ENCODE results near the gene OR10A3.

Gene OR10A3

GRCh38 chr11:7971846-7972245 is 30.3 kb upstream of the OR10A3 start:
- no peak for DNase-seq
- no peaks in the 10 kb centered on the region for H3K9me3 ChIP-seq (ENCODE audit: control insufficient read depth, low read length)
- no peaks in the 10 kb centered on the region for H3K27me3 ChIP-seq (replicated peaks; ENCODE audit: control insufficient read depth, insufficient read depth, low read length, poor library complexity, severe bottlenecking)
- no peaks in the 10 kb centered on the region for H3K36me3 ChIP-seq (ENCODE audit: control insufficient read depth, insufficient read depth, low read length)
- H3K27ac ChIP-seq (ENCODE audit: insufficient read depth, low read length, poor library complexity, severe bottlenecking) = no peak overlapping the region
- H3K4me1 ChIP-seq (ENCODE audit: control insufficient read depth, insufficient read depth, low read length, poor library complexity, severe bottlenecking) = no peaks in the 10 kb centered on the region
- H3K4me3 ChIP-seq (ENCODE audit: insufficient read depth, low read depth, low read length, poor library complexity, severe bottlenecking) = no peak overlapping the region

GRCh38 chr11:7969756-7970646 is 28.5 kb upstream of the OR10A3 start:
- Histone ChIP-seq H3K27ac (ENCODE audit: insufficient read depth, low read length, poor library complexity, severe bottlenecking) (no peak overlapping the region), H3K36me3 (ENCODE audit: control insufficient read depth, insufficient read depth, low read length) (no peaks in the 10 kb centered on the region), H3K4me1 (ENCODE audit: control insufficient read depth, insufficient read depth, low read length, poor library complexity, severe bottlenecking) (no peaks in the 10 kb centered on the region), H3K27me3 (replicated peaks; ENCODE audit: control insufficient read depth, insufficient read depth, low read length, poor library complexity, severe bottlenecking) (no peaks in the 10 kb centered on the region), H3K9me3 (ENCODE audit: control insufficient read depth, low read length) (no peaks in the 10 kb centered on the region), H3K4me3 (ENCODE audit: insufficient read depth, low read depth, low read length, poor library complexity, severe bottlenecking) (no peak overlapping the region)
- DNase-seq = no peak

DNA sequence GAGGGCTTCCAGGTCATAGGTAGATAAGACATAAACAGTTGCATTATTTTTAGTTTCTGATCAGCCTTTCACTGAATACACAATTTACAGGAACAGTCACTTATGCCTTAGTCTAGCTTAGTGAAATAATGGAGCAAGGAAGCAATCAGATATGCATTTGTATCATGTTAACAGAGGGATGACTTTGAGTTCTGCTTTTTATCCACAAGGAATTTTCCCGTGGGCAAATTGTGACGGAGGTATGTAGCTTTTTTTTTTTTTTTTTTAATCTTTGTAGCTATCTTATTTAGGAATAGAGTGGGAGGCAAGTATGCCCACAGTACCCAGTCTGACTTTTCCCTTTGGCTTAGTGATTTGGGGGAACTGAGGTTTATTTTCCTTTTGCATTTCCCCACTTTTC is 27.2 kb upstream of the OR10A3 start:
- no peaks in the 10 kb centered on the region for H3K27me3 ChIP-seq (replicated peaks; ENCODE audit: control insufficient read depth, insufficient read depth, low read length, poor library complexity, severe bottlenecking)
- no peaks in the 10 kb centered on the region for H3K9me3 ChIP-seq (ENCODE audit: control insufficient read depth, low read length)
- H3K27ac ChIP-seq (ENCODE audit: insufficient read depth, low read length, poor library complexity, severe bottlenecking) = no peak overlapping the region
- H3K4me3 ChIP-seq (ENCODE audit: insufficient read depth, low read depth, low read length, poor library complexity, severe bottlenecking) = no peak overlapping the region
- H3K4me1 ChIP-seq (ENCODE audit: control insufficient read depth, insufficient read depth, low read length, poor library complexity, severe bottlenecking) = no peaks in the 10 kb centered on the region
- DNase-seq = no peak
- H3K36me3 ChIP-seq (ENCODE audit: control insufficient read depth, insufficient read depth, low read length) = no peaks in the 10 kb centered on the region

- Histone ChIP-seq H3K9me3 (ENCODE audit: control insufficient read depth, low read length) (no peaks in the 10 kb centered on the region), H3K27ac (ENCODE audit: insufficient read depth, low read length, poor library complexity, severe bottlenecking) (no peak overlapping the region), H3K4me1 (ENCODE audit: control insufficient read depth, insufficient read depth, low read length, poor library complexity, severe bottlenecking) (no peaks in the 10 kb centered on the region), H3K4me3 (ENCODE audit: insufficient read depth, low read depth, low read length, poor library complexity, severe bottlenecking) (no peak overlapping the region), H3K27me3 (replicated peaks; ENCODE audit: control insufficient read depth, insufficient read depth, low read length, poor library complexity, severe bottlenecking) (no peaks in the 10 kb centered on the region), H3K36me3 (ENCODE audit: control insufficient read depth, insufficient read depth, low read length) (no peaks in the 10 kb centered on the region)
- no peak for DNase-seq
Observed at GRCh38 chr11:7967826-7968225, 26.3 kb upstream of the OR10A3 start.

GRCh38 chr11:7967097-7967496 is 25.6 kb upstream of the OR10A3 start:
- Histone ChIP-seq H3K4me1 (ENCODE audit: control insufficient read depth, insufficient read depth, low read length, poor library complexity, severe bottlenecking) (no peaks in the 10 kb centered on the region), H3K36me3 (ENCODE audit: control insufficient read depth, insufficient read depth, low read length) (no peaks in the 10 kb centered on the region), H3K27ac (ENCODE audit: insufficient read depth, low read length, poor library complexity, severe bottlenecking) (no peak overlapping the region), H3K4me3 (ENCODE audit: insufficient read depth, low read depth, low read length, poor library complexity, severe bottlenecking) (no peak overlapping the region), H3K9me3 (ENCODE audit: control insufficient read depth, low read length) (no peaks in the 10 kb centered on the region), H3K27me3 (replicated peaks; ENCODE audit: control insufficient read depth, insufficient read depth, low read length, poor library complexity, severe bottlenecking) (no peaks in the 10 kb centered on the region)
- DNase-seq = no peak

GRCh38 chr11:7965386-7965785 is 23.9 kb upstream of the OR10A3 start, which contains the start of gene NLRP10:
Gene NLRP10, minus strand, starts transcription at chr11:7965447. Its CDS starts 1,952 bp downstream, at chr11:7963495.
- Histone ChIP-seq H3K27ac (ENCODE audit: insufficient read depth, low read length, poor library complexity, severe bottlenecking) (no peak within 1 kb of the TSS), H3K4me3 (ENCODE audit: insufficient read depth, low read depth, low read length, poor library complexity, severe bottlenecking) (no peak within 1 kb of the TSS), H3K9me3 (ENCODE audit: control insufficient read depth, low read length) (no peaks in the 10 kb centered on the region), H3K4me1 (ENCODE audit: control insufficient read depth, insufficient read depth, low read length, poor library complexity, severe bottlenecking) (no peaks in the 10 kb centered on the region), H3K27me3 (replicated peaks; ENCODE audit: control insufficient read depth, insufficient read depth, low read length, poor library complexity, severe bottlenecking) (no peaks in the 10 kb centered on the region), H3K36me3 (ENCODE audit: control insufficient read depth, insufficient read depth, low read length) (no peaks in the 10 kb centered on the region)
- no peak for DNase-seq

- H3K4me1 ChIP-seq (ENCODE audit: control insufficient read depth, insufficient read depth, low read length, poor library complexity, severe bottlenecking) = no peaks in the 10 kb centered on the region
- no peak overlapping the region for H3K27ac ChIP-seq (ENCODE audit: insufficient read depth, low read length, poor library complexity, severe bottlenecking)
- DNase-seq = no peak
- H3K27me3 ChIP-seq (replicated peaks; ENCODE audit: control insufficient read depth, insufficient read depth, low read length, poor library complexity, severe bottlenecking) = no peaks in the 10 kb centered on the region
- H3K9me3 ChIP-seq (ENCODE audit: control insufficient read depth, low read length) = no peaks in the 10 kb centered on the region
- no peak overlapping the region for H3K4me3 ChIP-seq (ENCODE audit: insufficient read depth, low read depth, low read length, poor library complexity, severe bottlenecking)
- no peaks in the 10 kb centered on the region for H3K36me3 ChIP-seq (ENCODE audit: control insufficient read depth, insufficient read depth, low read length)
Observed at GRCh38 chr11:7964873-7965272, 23.4 kb upstream of the OR10A3 start.

DNA sequence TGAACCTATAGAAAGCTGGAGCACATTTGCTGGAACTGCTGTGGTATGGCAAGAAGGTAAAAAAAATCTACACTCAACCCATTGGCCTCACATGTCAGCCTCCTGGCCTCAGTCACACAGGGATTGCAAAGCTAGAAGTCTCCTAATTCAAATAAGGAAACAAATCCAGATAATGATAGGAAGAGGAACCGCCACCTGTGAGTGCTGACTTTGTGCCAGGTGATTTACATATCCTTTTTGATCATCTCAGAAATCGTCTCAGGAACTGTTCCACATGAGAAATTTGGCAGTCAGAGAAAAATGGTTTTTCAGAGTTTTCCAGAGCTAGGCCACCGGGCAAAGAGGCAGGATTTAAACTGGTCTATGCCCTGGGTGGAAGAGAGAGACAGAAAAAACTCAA is 22.8 kb upstream of the OR10A3 start:
- Histone ChIP-seq H3K36me3 (ENCODE audit: control insufficient read depth, insufficient read depth, low read length) (no peaks in the 10 kb centered on the region), H3K4me1 (ENCODE audit: control insufficient read depth, insufficient read depth, low read length, poor library complexity, severe bottlenecking) (no peaks in the 10 kb centered on the region), H3K4me3 (ENCODE audit: insufficient read depth, low read depth, low read length, poor library complexity, severe bottlenecking) (no peak overlapping the region), H3K27me3 (replicated peaks; ENCODE audit: control insufficient read depth, insufficient read depth, low read length, poor library complexity, severe bottlenecking) (no peaks in the 10 kb centered on the region), H3K9me3 (ENCODE audit: control insufficient read depth, low read length) (no peaks in the 10 kb centered on the region), H3K27ac (ENCODE audit: insufficient read depth, low read length, poor library complexity, severe bottlenecking) (no peak overlapping the region)
- no peak for DNase-seq

DNA sequence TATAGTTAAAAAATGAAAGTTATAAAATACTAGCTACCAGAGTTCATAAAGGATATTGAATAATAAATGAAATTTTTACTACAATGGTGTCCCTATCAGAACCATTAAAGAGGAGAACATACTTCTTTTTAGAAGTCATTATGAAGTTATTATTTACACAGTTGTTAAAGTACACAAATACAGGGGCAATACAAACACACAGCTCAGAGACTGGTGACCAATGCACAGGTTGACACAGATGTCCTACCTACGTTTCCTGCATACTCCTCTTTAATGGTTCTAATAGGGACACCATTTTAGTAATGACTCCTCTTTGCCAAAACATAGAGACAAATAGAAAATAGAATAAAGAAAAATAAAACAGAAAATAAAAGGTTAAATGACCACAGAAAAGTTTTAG is 13.7 kb upstream of the OR10A3 start:
- Histone ChIP-seq H3K36me3 (ENCODE audit: control insufficient read depth, insufficient read depth, low read length) (no peaks in the 10 kb centered on the region), H3K4me1 (ENCODE audit: control insufficient read depth, insufficient read depth, low read length, poor library complexity, severe bottlenecking) (no peaks in the 10 kb centered on the region), H3K4me3 (ENCODE audit: insufficient read depth, low read depth, low read length, poor library complexity, severe bottlenecking) (no peak overlapping the region), H3K27me3 (replicated peaks; ENCODE audit: control insufficient read depth, insufficient read depth, low read length, poor library complexity, severe bottlenecking) (no peaks in the 10 kb centered on the region), H3K9me3 (ENCODE audit: control insufficient read depth, low read length) (no peaks in the 10 kb centered on the region), H3K27ac (ENCODE audit: insufficient read depth, low read length, poor library complexity, severe bottlenecking) (no peak overlapping the region)
- DNase-seq = no peak

- DNase-seq = no peak
- H3K27ac ChIP-seq (ENCODE audit: insufficient read depth, low read length, poor library complexity, severe bottlenecking) = no peak overlapping the region
- H3K36me3 ChIP-seq (ENCODE audit: control insufficient read depth, insufficient read depth, low read length) = no peaks in the 10 kb centered on the region
- H3K9me3 ChIP-seq (ENCODE audit: control insufficient read depth, low read length) = no peaks in the 10 kb centered on the region
- H3K4me1 ChIP-seq (ENCODE audit: control insufficient read depth, insufficient read depth, low read length, poor library complexity, severe bottlenecking) = no peaks in the 10 kb centered on the region
- H3K4me3 ChIP-seq (ENCODE audit: insufficient read depth, low read depth, low read length, poor library complexity, severe bottlenecking) = no peak overlapping the region
- no peaks in the 10 kb centered on the region for H3K27me3 ChIP-seq (replicated peaks; ENCODE audit: control insufficient read depth, insufficient read depth, low read length, poor library complexity, severe bottlenecking)
Observed at GRCh38 chr11:7949934-7950333, 8.4 kb upstream of the OR10A3 start.
